Activated T-cell treated with anti-CD3 and anti-CD28 coated beads for 4 hours (primary cell): ENCODE measurements around the gene ZFYVE19.

Experiments
- DNase-seq: peaks from one replicate; pipeline ENCODE4 v3.0.0-alpha.2; 2020

ZFYVE19 gene

GRCh38 chr15:40807028-40807887, at the start of gene ZFYVE19, which contains the start of gene DNAJC17:
Gene ZFYVE19, plus strand, starts transcription at chr15:40807089. Its CDS starts 501 bp downstream, at chr15:40807590.
Gene DNAJC17, minus strand, starts transcription at chr15:40807473. Its CDS starts 27 bp downstream, at chr15:40807446.
- peak; percentile 90 for DNase-seq

- no peak for DNase-seq
Observed at GRCh38 chr15:40759961-40760360, 46.9 kb upstream of the ZFYVE19 start.

- DNase-seq: no peak
Observed at GRCh38 chr15:40762919-40763800, 43.7 kb upstream of the ZFYVE19 start.

GRCh38 chr15:40763801-40764628, 42.9 kb upstream of the ZFYVE19 start, which contains the start of gene GCHFR:
Gene GCHFR, plus strand, starts transcription at chr15:40764068. Its CDS starts 113 bp downstream, at chr15:40764181.
- DNase-seq: no peak

GRCh38 chr15:40764629-40765103, 42.2 kb upstream of the ZFYVE19 start:
- no peak for DNase-seq

GRCh38 chr15:40766194-40766815, 40.6 kb upstream of the ZFYVE19 start:
- no peak for DNase-seq

GRCh38 chr15:40766906-40767837, 39.7 kb upstream of the ZFYVE19 start:
- DNase-seq: no peak

GRCh38 chr15:40767838-40768500, 38.9 kb upstream of the ZFYVE19 start:
- DNase-seq: no peak

GRCh38 chr15:40768521-40769273, 38.2 kb upstream of the ZFYVE19 start:
- no peak for DNase-seq

GRCh38 chr15:40769274-40770146, 37.4 kb upstream of the ZFYVE19 start, which contains the start of gene C15orf62:
Gene C15orf62, plus strand, starts transcription at chr15:40769980. Its CDS starts 516 bp downstream, at chr15:40770496.
- peak; percentile 71 for DNase-seq

- DNase-seq: no peak
Observed at GRCh38 chr15:40770147-40770721, 36.7 kb upstream of the ZFYVE19 start.

- DNase-seq: no peak
Observed at GRCh38 chr15:40771242-40771641, 35.6 kb upstream of the ZFYVE19 start.

- DNase-seq: no peak
Observed at GRCh38 chr15:40772014-40772413, 34.9 kb upstream of the ZFYVE19 start.

- DNase-seq: no peak
Observed at GRCh38 chr15:40773496-40773895, 33.4 kb upstream of the ZFYVE19 start.

GRCh38 chr15:40773902-40774301, 33.0 kb upstream of the ZFYVE19 start:
- DNase-seq: no peak

GRCh38 chr15:40775007-40775406, 31.9 kb upstream of the ZFYVE19 start:
- no peak for DNase-seq

GRCh38 chr15:40775740-40776536, 31.0 kb upstream of the ZFYVE19 start:
- DNase-seq: no peak
